Measurements from ENCODE around the gene MTG1. TPM values are rescaled to one million over a fixed set of nuclear protein-coding genes. Genes with fewer than 3 reads are reported as not detected.

Gene MTG1
- total and polyA plus RNA-seq, 10 of the 15 experiments (the other 5 are each of a cell fraction or from before 2014, with no cell fraction given) = 6.2 to 104 (median 62.5) TPM

- TF ChIP-seq ZBED1 (IDR thresholded peaks at IDR 0.05; ENCODE audit: borderline replicate concordance) = peak; percentile 94; the same call in 1 of the 2 replicates
- TF ChIP-seq RBBP5 (conservative IDR thresholded peaks at IDR 0.05) = 0 out of 2 replicates have a peak, but pooled peaks have one; percentile 43
- no peak; the same call in 1 of the 2 replicates for TF ChIP-seq ZNF687 (IDR thresholded peaks at IDR 0.05)
- no peak for TF ChIP-seq USF1 (IDR thresholded peaks at IDR 0.05; ENCODE audit: borderline replicate concordance, extremely low read length, insufficient read depth, low read depth, low read length)
- TF ChIP-seq CEBPB (IDR thresholded peaks at IDR 0.05; ENCODE audit: borderline replicate concordance in 1 of 2, low read depth in 2 of 2, low read length in 2 of 2) = no peak
- peak; percentile 47; the same call in 1 of the 2 replicates for TF ChIP-seq CREB1 (IDR thresholded peaks at IDR 0.05; ENCODE audit: low read depth)
- peak; percentile 90 for TF ChIP-seq NFIC (IDR thresholded peaks at IDR 0.05; ENCODE audit: low read depth, low read length)
- no peak for TF ChIP-seq SIX5 (IDR thresholded peaks at IDR 0.05; ENCODE audit: low read depth, low read length, severe bottlenecking)
- TF ChIP-seq CHD1 (IDR thresholded peaks at IDR 0.05; ENCODE audit: low read depth, low read length) = no peak
- peak; percentile 47; the same call in 1 of the 2 replicates for TF ChIP-seq SMAD5 (IDR thresholded peaks at IDR 0.05; ENCODE audit: low read depth)
- no peak for TF ChIP-seq E2F4 (IDR thresholded peaks at IDR 0.05; ENCODE audit: low read depth, low read length)
- no peak for TF ChIP-seq SREBF2 (IDR thresholded peaks at IDR 0.05; ENCODE audit: low read length)
- peak; percentile 87 for TF ChIP-seq TBL1XR1 (IDR thresholded peaks at IDR 0.05; ENCODE audit: low read depth, low read length)
- TF ChIP-seq RAD21 (IDR thresholded peaks at IDR 0.05; ENCODE audit: insufficient read depth, low read depth, low read length) = no peak
- no peak for TF ChIP-seq NFYA (IDR thresholded peaks at IDR 0.05; ENCODE audit: borderline replicate concordance, low read depth, low read length)
- no peak; the same call in 1 of the 2 replicates for TF ChIP-seq ESRRA (IDR thresholded peaks at IDR 0.05; ENCODE audit: low read length)
- TF ChIP-seq MEF2A (IDR thresholded peaks at IDR 0.05; ENCODE audit: insufficient read depth, low read depth, low read length) = peak; percentile 96
- TF ChIP-seq IRF5 (IDR thresholded peaks at IDR 0.05; ENCODE audit: borderline replicate concordance) = no peak
- TF ChIP-seq ATF7 (IDR thresholded peaks at IDR 0.05; ENCODE audit: low read depth) = peak; percentile 75
- no peak for TF ChIP-seq CBX3 (IDR thresholded peaks at IDR 0.05; ENCODE audit: borderline replicate concordance, low read depth)
- TF ChIP-seq HCFC1 (IDR thresholded peaks at IDR 0.05; ENCODE audit: low read length) = no peak
- peak; percentile 80 for TF ChIP-seq POLR2A (IDR thresholded peaks at IDR 0.05; ENCODE audit: low read depth, low read length)
- TF ChIP-seq MXI1 (IDR thresholded peaks at IDR 0.05; ENCODE audit: low read depth, low read length) = no peak
- TF ChIP-seq PAX5 (IDR thresholded peaks at IDR 0.05; ENCODE audit: borderline replicate concordance, low read depth, low read length) = peak; percentile 91
Measured at GRCh38 chr10:133388973-133389818, 4.8 kb upstream of the MTG1 start (continued).
